HepG2 (cell line): Measurements from ENCODE around the gene PRR30. TPM values are rescaled to one million over a fixed set of nuclear protein-coding genes. Genes with fewer than 3 reads are reported as not detected.

Source experiments
- CBX5 ChIP-seq: sonication (generic); formaldehyde crosslinking; IDR thresholded peaks from 2 replicates; pipeline ENCODE4 v1.4.0; 2020; ENCODE audit warnings: missing genetic modification reagents, borderline replicate concordance
- CSRNP1 ChIP-seq: sonication (generic); formaldehyde crosslinking; IDR thresholded peaks from 2 replicates; pipeline ENCODE4 v1.8.1; 2023; ENCODE audit warnings: mild to moderate bottlenecking, missing genetic modification reagents
- FOSL2 ChIP-seq: sonication (generic); formaldehyde crosslinking; IDR thresholded peaks from 2 replicates; pipeline ENCODE4 v1.4.0; 2020; ENCODE audit warnings: missing genetic modification reagents
- GATAD2A ChIP-seq: IDR thresholded peaks from 2 replicates; pipeline ENCODE4 v1.6.1; 2016
- GFI1 ChIP-seq: sonication (generic); formaldehyde crosslinking; IDR thresholded peaks from 2 replicates; pipeline ENCODE4 v1.5.0; 2020; ENCODE audit warnings: missing genetic modification reagents, mild to moderate bottlenecking, borderline replicate concordance
- HBP1 ChIP-seq: IDR thresholded peaks from 2 replicates; pipeline ENCODE4 v1.6.1; 2016; ENCODE audit warnings: low read depth, control low read depth
- IRF2 ChIP-seq: IDR thresholded peaks from 2 replicates; pipeline ENCODE4 v1.6.1; 2018; ENCODE audit warnings: missing genetic modification reagents, missing compliant biosample characterization
- MAF1 ChIP-seq: sonication (generic); formaldehyde crosslinking; IDR thresholded peaks from 2 replicates; pipeline ENCODE4 v1.5.0; 2020; ENCODE audit warnings: missing genetic modification reagents, borderline replicate concordance
- NCOR1 ChIP-seq: fragments of 200-600 bp; sonication (generic); IDR thresholded peaks from 2 replicates; pipeline ENCODE4 v1.7.0; 2017; ENCODE audit warnings: antibody characterized with exemption, low read length, borderline replicate concordance
- NR3C1 ChIP-seq: sonication (generic); formaldehyde crosslinking; IDR thresholded peaks from 2 replicates; pipeline ENCODE4 v1.4.0; 2020; ENCODE audit warnings: missing genetic modification reagents
- REST ChIP-seq, 2 experiments: IDR thresholded peaks; 2 replicates each; pipeline ENCODE4 v1.6.1; 2011 to 2012; ENCODE audit warnings: low read length in 2 of 2, borderline replicate concordance in 1 of 2, low read depth in 1 of 2, mild to moderate bottlenecking in 1 of 2, moderate library complexity in 1 of 2
- SAFB2 ChIP-seq: sonication (generic); formaldehyde crosslinking; IDR thresholded peaks from 2 replicates; pipeline ENCODE4 v1.5.1; 2020; ENCODE audit warnings: missing genetic modification reagents, low read depth, mild to moderate bottlenecking, borderline replicate concordance
- ZBTB3 ChIP-seq: sonication (generic); formaldehyde crosslinking; IDR thresholded peaks from 2 replicates; pipeline ENCODE4 v1.4.0; 2020; ENCODE audit warnings: low read depth, mild to moderate bottlenecking, moderate library complexity, missing genetic modification reagents, borderline replicate concordance
- ZNF354B ChIP-seq: sonication (generic); formaldehyde crosslinking; IDR thresholded peaks from 2 replicates; pipeline ENCODE4 v1.8.0; 2022; ENCODE audit warnings: mild to moderate bottlenecking, missing genetic modification reagents
- polyA plus RNA-seq, 8 experiments: library from polyadenylated mRNA; depleted of rRNA in 3 of 8; stranded (reverse) in 7 of 8; unstranded in 1 of 8; fragments of >200 nt; fragmentation: Illumina TruSeq in 4 of 8; extraction: Trizol in 4 of 8; gene quantifications; 2 replicates each; pipeline versions ENCODE4 v1.2.1 to v1.2.3, GENCODE V29; 2011 to 2016; ENCODE audit warnings: low read depth in 4 of 8, missing spikeins in 1 of 8, mixed read lengths in 1 of 8; ENCODE audit not compliant: insufficient read depth in 1 of 8
- total RNA-seq, 5 experiments: library from RNA; depleted of rRNA; stranded (reverse); fragments of >200 nt; fragmentation: Illumina TruSeq; extraction: Trizol; gene quantifications; 2 replicates each; pipeline ENCODE4 v1.2.3, GENCODE V29; 2016; ENCODE audit warnings: low read depth in 1 of 5
- TF ChIP-seq, protein P1 (sequence below): sonication (generic); formaldehyde crosslinking; IDR thresholded peaks from 2 replicates; pipeline ENCODE4 v1.5.1; 2020; ENCODE audit warnings: mild to moderate bottlenecking, missing genetic modification reagents, borderline replicate concordance

Gene PRR30
- total and polyA plus RNA-seq, 2 of the 13 experiments (the other 11 are each of a cell fraction or from before 2014, with no cell fraction given), result not detected

DNA sequence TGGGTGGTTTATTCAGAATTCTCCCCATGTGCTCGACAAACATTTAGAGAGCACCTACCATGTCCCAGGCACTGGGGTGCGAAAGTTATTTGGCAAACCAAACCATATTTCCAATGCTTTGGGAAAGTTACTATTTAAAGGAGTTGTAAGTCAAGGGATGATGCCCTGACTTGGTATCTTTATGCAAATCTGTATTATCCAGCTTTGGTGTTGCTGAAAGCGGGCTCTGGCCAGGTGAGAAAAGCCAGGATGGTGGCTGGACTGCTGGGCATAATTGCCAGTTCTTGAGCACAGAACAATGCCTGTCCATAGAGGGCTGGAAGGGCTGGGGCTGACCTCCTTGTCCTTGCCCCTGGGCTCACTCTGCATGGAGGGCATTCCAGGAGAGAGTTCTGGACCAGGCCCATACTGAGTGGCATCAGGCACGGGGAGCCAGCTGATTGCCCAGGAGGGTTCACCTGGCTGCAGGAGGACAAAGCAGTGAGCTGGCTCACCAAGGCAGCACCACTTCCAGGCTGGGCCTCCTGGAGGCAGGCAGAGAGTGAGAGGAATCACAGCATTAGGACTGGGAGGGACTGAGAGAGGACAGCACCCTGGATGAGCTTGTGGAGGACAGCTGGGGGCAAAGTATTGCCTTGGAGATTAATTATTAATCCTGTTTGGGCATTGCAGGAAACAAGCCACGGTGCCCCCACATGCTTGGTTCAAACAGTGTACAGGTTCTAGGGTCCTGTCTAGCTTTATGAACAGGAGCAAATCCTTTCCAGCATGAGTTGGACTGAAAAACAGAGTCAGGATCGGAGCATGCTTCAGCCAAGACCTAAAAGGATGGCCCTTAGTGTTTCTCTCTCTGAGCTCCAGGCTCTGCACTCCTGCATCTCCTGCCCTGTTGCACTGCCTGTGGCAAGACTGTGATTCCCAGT lies 45.5 kb downstream of the PRR30 start (continued):
- TF ChIP-seq MAF1 (CRISPR knock-in tag) (no peak), CBX5 (CRISPR knock-in tag) (peak; percentile 76; the same call in 1 of the 2 replicates), HBP1 (CRISPR knock-in tag) (no peak; the same call in none of the 2 replicates), REST (IDR thresholded peaks at IDR 0.05; ENCODE audit: borderline replicate concordance in 1 of 2, low read depth in 1 of 2, low read length in 2 of 2) (peak in 1 of 2 experiments; percentile 56; a peak in 2 of 4 replicates), GATAD2A (CRISPR knock-in tag) (peak; percentile 94), ZNF354B (CRISPR knock-in tag) (no peak), NR3C1 (CRISPR knock-in tag) (no peak), GFI1 (CRISPR knock-in tag) (peak; percentile 94), ZBTB3 (CRISPR knock-in tag) (0 out of 2 replicates have a peak, but pooled peaks have one; percentile 88), NCOR1 (peak; percentile 89; the same call in 1 of the 2 replicates), SAFB2 (CRISPR knock-in tag) (peak; percentile 32; the same call in 1 of the 2 replicates), CSRNP1 (CRISPR knock-in tag) (no peak; the same call in 1 of the 2 replicates), FOSL2 (CRISPR knock-in tag) (no peak; the same call in 1 of the 2 replicates), IRF2 (CRISPR knock-in tag) (peak; percentile 94)
- TF ChIP-seq, protein P1, sequence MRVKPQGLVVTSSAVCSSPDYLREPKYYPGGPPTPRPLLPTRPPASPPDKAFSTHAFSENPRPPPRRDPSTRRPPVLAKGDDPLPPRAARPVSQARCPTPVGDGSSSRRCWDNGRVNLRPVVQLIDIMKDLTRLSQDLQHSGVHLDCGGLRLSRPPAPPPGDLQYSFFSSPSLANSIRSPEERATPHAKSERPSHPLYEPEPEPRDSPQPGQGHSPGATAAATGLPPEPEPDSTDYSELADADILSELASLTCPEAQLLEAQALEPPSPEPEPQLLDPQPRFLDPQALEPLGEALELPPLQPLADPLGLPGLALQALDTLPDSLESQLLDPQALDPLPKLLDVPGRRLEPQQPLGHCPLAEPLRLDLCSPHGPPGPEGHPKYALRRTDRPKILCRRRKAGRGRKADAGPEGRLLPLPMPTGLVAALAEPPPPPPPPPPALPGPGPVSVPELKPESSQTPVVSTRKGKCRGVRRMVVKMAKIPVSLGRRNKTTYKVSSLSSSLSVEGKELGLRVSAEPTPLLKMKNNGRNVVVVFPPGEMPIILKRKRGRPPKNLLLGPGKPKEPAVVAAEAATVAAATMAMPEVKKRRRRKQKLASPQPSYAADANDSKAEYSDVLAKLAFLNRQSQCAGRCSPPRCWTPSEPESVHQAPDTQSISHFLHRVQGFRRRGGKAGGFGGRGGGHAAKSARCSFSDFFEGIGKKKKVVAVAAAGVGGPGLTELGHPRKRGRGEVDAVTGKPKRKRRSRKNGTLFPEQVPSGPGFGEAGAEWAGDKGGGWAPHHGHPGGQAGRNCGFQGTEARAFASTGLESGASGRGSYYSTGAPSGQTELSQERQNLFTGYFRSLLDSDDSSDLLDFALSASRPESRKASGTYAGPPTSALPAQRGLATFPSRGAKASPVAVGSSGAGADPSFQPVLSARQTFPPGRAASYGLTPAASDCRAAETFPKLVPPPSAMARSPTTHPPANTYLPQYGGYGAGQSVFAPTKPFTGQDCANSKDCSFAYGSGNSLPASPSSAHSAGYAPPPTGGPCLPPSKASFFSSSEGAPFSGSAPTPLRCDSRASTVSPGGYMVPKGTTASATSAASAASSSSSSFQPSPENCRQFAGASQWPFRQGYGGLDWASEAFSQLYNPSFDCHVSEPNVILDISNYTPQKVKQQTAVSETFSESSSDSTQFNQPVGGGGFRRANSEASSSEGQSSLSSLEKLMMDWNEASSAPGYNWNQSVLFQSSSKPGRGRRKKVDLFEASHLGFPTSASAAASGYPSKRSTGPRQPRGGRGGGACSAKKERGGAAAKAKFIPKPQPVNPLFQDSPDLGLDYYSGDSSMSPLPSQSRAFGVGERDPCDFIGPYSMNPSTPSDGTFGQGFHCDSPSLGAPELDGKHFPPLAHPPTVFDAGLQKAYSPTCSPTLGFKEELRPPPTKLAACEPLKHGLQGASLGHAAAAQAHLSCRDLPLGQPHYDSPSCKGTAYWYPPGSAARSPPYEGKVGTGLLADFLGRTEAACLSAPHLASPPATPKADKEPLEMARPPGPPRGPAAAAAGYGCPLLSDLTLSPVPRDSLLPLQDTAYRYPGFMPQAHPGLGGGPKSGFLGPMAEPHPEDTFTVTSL (CRISPR knock-in tag), result 0 out of 2 replicates have a peak, but pooled peaks have one; percentile 53
